Measurements from ENCODE around the gene KLF12. TPM values are rescaled to one million over a fixed set of nuclear protein-coding genes. Genes with fewer than 3 reads are reported as not detected.

Gene KLF12
- total RNA-seq, 4 donors from 2014 or later: 2.3 to 57.7 (median 13.2) TPM

DNA sequence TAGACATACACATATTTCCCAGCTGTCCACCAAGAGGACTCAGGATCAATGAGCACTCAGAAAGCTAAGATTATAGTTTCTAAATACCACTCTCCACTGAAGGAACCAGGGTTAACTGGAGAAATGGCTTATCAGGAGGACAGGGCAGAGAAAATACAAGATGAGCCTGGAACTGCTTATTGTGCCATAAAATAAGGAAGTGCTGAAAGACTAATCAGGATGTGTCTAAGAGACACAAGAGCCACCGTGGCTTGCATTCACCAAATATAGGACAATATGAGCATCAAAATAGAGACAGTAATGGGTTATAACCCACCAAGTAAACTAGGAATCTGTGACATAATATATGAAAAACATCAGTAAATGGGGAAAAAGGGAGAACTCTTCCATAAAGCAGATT, 32.8 kb downstream of the KLF12 start:
- no peak overlapping the region for H3K27ac ChIP-seq
- no peaks in the 10 kb centered on the region for H3K36me3 ChIP-seq
- intact Hi-C loops (cut with DNase I; ENCODE audit: low total_unique reads): no loop called here
- no peaks in the 10 kb centered on the region for H3K27me3 ChIP-seq
- no peak for DNase-seq
- TF ChIP-seq CTCF (IDR thresholded peaks at IDR 0.05) (no peak), POLR2A (IDR thresholded peaks at IDR 0.05) (no peak)
- no peaks in the 10 kb centered on the region for H3K9me3 ChIP-seq
- no peaks in the 10 kb centered on the region for H3K4me1 ChIP-seq
- H3K4me3 ChIP-seq: no peak overlapping the region

- H3K4me1 ChIP-seq: no peaks in the 10 kb centered on the region
- TF ChIP-seq CTCF (IDR thresholded peaks at IDR 0.05): no peak
- no peak for TF ChIP-seq POLR2A (IDR thresholded peaks at IDR 0.05)
- intact Hi-C loops (cut with DNase I; ENCODE audit: low total_unique reads): no loop called here
- no peaks in the 10 kb centered on the region for H3K9me3 ChIP-seq
- no peak for DNase-seq
- H3K36me3 ChIP-seq: no peaks in the 10 kb centered on the region
- H3K27me3 ChIP-seq: no peaks in the 10 kb centered on the region
- H3K27ac ChIP-seq: no peak overlapping the region
- no peak overlapping the region for H3K4me3 ChIP-seq
These were observed 36.1 kb downstream of the KLF12 start for GRCh38 chr13:74098077-74098476.

DNA sequence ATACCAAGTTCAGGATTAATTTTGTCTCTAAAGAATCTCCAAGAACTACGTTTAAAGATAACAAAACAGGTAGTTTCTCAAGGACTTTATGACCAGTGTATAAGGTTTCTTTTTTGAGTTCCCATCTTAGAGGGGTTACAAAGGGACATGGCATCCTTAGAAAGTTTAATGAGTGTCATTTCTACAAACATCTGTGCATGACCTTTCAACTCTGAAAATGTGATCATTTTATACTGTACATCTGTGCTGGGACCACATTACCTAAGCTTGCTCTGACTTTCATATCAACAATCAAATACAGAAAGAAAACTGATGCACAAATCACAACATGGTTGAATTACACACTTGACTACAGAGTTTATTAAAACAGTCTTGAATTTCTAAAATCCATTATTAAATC, 37.1 kb downstream of the KLF12 start:
- DNase-seq: no peak
- no peaks in the 10 kb centered on the region for H3K36me3 ChIP-seq
- H3K9me3 ChIP-seq: no peaks in the 10 kb centered on the region
- no peaks in the 10 kb centered on the region for H3K27me3 ChIP-seq
- no peaks in the 10 kb centered on the region for H3K4me1 ChIP-seq
- TF ChIP-seq CTCF (IDR thresholded peaks at IDR 0.05) (no peak), POLR2A (IDR thresholded peaks at IDR 0.05) (no peak)
- intact Hi-C loops (cut with DNase I; ENCODE audit: low total_unique reads): no loop called here
- no peak overlapping the region for H3K4me3 ChIP-seq
- H3K27ac ChIP-seq: no peak overlapping the region

DNA sequence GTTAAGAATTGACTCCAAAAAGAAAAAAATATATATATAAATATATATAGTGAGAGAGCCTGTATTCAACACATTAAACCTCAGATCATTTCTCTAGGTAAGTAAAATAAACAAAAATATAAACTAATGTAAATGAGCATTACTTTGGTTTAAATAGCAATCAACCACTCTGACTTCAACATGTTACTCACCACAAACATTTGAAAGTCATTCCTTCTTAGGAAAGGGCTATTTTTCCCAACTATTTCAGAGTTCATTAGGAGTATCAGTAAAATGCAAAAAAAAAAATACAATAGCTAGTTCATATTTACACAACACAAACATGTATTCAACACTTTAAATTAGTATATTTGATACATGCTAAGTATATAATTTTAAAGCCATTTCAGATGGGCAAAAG, 40.5 kb downstream of the KLF12 start:
- no peak for DNase-seq
- H3K27ac ChIP-seq: no peak overlapping the region
- H3K9me3 ChIP-seq: no peaks in the 10 kb centered on the region
- H3K4me3 ChIP-seq: no peak overlapping the region
- H3K4me1 ChIP-seq: no peaks in the 10 kb centered on the region
- H3K27me3 ChIP-seq: no peaks in the 10 kb centered on the region
- no peaks in the 10 kb centered on the region for H3K36me3 ChIP-seq
- intact Hi-C loops (cut with DNase I; ENCODE audit: low total_unique reads): no loop called here
- no peak for TF ChIP-seq POLR2A (IDR thresholded peaks at IDR 0.05)
- no peak for TF ChIP-seq CTCF (IDR thresholded peaks at IDR 0.05)

DNA sequence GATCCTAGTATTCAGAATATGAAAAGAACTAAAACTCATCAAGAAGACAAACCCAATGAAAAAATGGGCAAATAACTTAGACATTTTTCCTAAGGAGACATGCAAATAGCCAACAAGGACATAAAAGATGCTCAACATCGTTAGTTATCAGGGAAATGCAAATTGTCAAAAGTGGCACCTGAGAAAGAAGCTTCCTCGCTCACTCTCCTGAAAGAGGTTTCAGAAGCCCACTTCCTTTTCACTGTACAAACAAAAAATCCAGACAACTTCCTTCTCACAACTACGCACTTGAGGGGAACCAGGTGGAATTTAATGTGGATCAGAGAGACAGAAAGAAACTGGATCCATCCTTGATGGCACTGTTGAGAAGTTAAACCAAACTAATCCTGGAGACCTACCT, 41.5 kb downstream of the KLF12 start:
- intact Hi-C loops (cut with DNase I; ENCODE audit: low total_unique reads): no loop called here
- H3K4me1 ChIP-seq: no peaks in the 10 kb centered on the region

More for the DNA sequence above, 41.5 kb downstream of the KLF12 start:
- Histone ChIP-seq H3K27me3 (no peaks in the 10 kb centered on the region), H3K4me3 (no peak overlapping the region), H3K9me3 (no peaks in the 10 kb centered on the region), H3K36me3 (no peaks in the 10 kb centered on the region), H3K27ac (no peak overlapping the region)
- DNase-seq: no peak
- no peak for TF ChIP-seq CTCF (IDR thresholded peaks at IDR 0.05)
- no peak for TF ChIP-seq POLR2A (IDR thresholded peaks at IDR 0.05)
